Keratinocyte (primary cell): Measurements from ENCODE around the gene SHROOM3.

Source experiments
- EZH2 ChIP-seq: IDR thresholded peaks from one replicate; pipeline ENCODE4 v1.6.1; 2012; ENCODE audit warnings: inconsistent platforms, mild to moderate bottlenecking, low read length, moderate library complexity
- TF ChIP-seq, protein P1 (sequence below), 3 experiments: IDR thresholded peaks in 1 of 3; conservative IDR thresholded peaks in 1 of 3; optimal IDR thresholded peaks in 1 of 3; 2 replicates in 2 of 3; 3 replicates in 1 of 3; pipeline versions ENCODE3 to v1.5.1; 2011; ENCODE audit warnings: low read length in 3 of 3, mild to moderate bottlenecking in 3 of 3, moderate library complexity in 2 of 3, control low read depth in 1 of 3, inconsistent platforms in 1 of 3; ENCODE audit not compliant: insufficient read depth in 2 of 3; ENCODE audit errors: extremely low read depth in 1 of 3

- TF ChIP-seq, protein P1, sequence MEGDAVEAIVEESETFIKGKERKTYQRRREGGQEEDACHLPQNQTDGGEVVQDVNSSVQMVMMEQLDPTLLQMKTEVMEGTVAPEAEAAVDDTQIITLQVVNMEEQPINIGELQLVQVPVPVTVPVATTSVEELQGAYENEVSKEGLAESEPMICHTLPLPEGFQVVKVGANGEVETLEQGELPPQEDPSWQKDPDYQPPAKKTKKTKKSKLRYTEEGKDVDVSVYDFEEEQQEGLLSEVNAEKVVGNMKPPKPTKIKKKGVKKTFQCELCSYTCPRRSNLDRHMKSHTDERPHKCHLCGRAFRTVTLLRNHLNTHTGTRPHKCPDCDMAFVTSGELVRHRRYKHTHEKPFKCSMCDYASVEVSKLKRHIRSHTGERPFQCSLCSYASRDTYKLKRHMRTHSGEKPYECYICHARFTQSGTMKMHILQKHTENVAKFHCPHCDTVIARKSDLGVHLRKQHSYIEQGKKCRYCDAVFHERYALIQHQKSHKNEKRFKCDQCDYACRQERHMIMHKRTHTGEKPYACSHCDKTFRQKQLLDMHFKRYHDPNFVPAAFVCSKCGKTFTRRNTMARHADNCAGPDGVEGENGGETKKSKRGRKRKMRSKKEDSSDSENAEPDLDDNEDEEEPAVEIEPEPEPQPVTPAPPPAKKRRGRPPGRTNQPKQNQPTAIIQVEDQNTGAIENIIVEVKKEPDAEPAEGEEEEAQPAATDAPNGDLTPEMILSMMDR (optimal IDR thresholded peaks at IDR 0.05 in 1 of 3, IDR thresholded peaks at IDR 0.05 in 1 of 3, conservative IDR thresholded peaks at IDR 0.05 in 1 of 3; ENCODE audit: extremely low read depth in 1 of 3, insufficient read depth in 2 of 3, low read length in 3 of 3): no peak
- no peak for TF ChIP-seq EZH2
These were observed 259.0 kb downstream of the SHROOM3 start for GRCh38 chr4:76694056-76694455.
